Left ventricle myocardium inferior (tissue), 1 donor: Measurements from ENCODE around the gene PTPRN2. TPM values are rescaled to one million over a fixed set of nuclear protein-coding genes. Genes with fewer than 3 reads are reported as not detected.
"Not testable (repeated sequence)": the region's sequence is repeated elsewhere in the genome, so short reads cannot be mapped to it uniquely, and the experiment has no call there.

Experiments used
- DNase-seq: peaks from one replicate; pipeline ENCODE4 v3.0.0-alpha.2; 2020
- H3K27ac ChIP-seq: fragments of 200-600 bp; replicated peaks from 2 replicates; pipeline ENCODE4 v1.8.0; 2021
- H3K27me3 ChIP-seq: fragments of 200-600 bp; 2 replicates; pipeline ENCODE4 v1.8.0; 2021; ENCODE audit warnings: low read depth
- H3K36me3 ChIP-seq: fragments of 200-600 bp; 2 replicates; pipeline ENCODE4 v1.8.0; 2021
- H3K4me1 ChIP-seq: fragments of 200-600 bp; 2 replicates; pipeline ENCODE4 v1.8.0; 2021
- H3K4me3 ChIP-seq: fragments of 200-600 bp; 2 replicates; pipeline ENCODE4 v1.8.0; 2021; ENCODE audit warnings: mild to moderate bottlenecking, moderate library complexity
- H3K9me3 ChIP-seq: fragments of 200-600 bp; replicated peaks from 2 replicates; pipeline ENCODE4 v1.8.0; 2021
- CTCF ChIP-seq: fragments of 200-600 bp; IDR thresholded peaks from 2 replicates; pipeline ENCODE4 v1.8.0; 2021; ENCODE audit warnings: antibody characterized with exemption, mild to moderate bottlenecking, borderline replicate concordance
- intact Hi-C: fragments of 100-400 bp; cut with micrococcal nuclease; formaldehyde crosslinking; loops from one replicate; pipeline ENCODE4 v1.11.0; 2022
- total RNA-seq: library from RNA; stranded (reverse); fragmentation: NEBNext Ultra II Directional; extraction: Animal tissue kit (Norgen Biotek cat#: 25700); gene quantifications from one replicate; pipeline ENCODE4 v1.2.1, GENCODE V29; 2021
- donor health status: DM: no; HTN: yes; CAD: no; lungs with severe emphysema.

The PTPRN2 gene
- total RNA-seq, 1 donor from 2014 or later: 1.3 TPM

- H3K27ac ChIP-seq, intact Hi-C loops, H3K36me3 ChIP-seq, H3K4me3 ChIP-seq, H3K4me1 ChIP-seq, H3K9me3 ChIP-seq, DNase-seq: not testable (repeated sequence)
- peaks cover 69% of the 10 kb centered on the region for H3K27me3 ChIP-seq
These were observed 65.8 kb downstream of the PTPRN2 start for GRCh38 chr7:158521795-158522194.

- Histone ChIP-seq H3K4me3 (no peak overlapping the region), H3K4me1 (no peaks in the 10 kb centered on the region), H3K27me3 (peaks cover 68% of the 10 kb centered on the region), H3K36me3 (no peaks in the 10 kb centered on the region), H3K27ac (no peak overlapping the region), H3K9me3 (no peaks in the 10 kb centered on the region)
- no peak for DNase-seq
- TF ChIP-seq CTCF: no peak
- intact Hi-C loops: no loop called here
These were observed 66.8 kb downstream of the PTPRN2 start for GRCh38 chr7:158520825-158521224.

- no peaks in the 10 kb centered on the region for H3K36me3 ChIP-seq
- no peak overlapping the region for H3K27ac ChIP-seq
- no peak for DNase-seq
- TF ChIP-seq CTCF: no peak
- H3K9me3 ChIP-seq: no peaks in the 10 kb centered on the region
- no peak overlapping the region for H3K4me3 ChIP-seq
- H3K27me3 ChIP-seq: peaks cover 66% of the 10 kb centered on the region
- intact Hi-C loops: no loop called here
- no peaks in the 10 kb centered on the region for H3K4me1 ChIP-seq
These were observed 67.9 kb downstream of the PTPRN2 start for GRCh38 chr7:158519633-158520174.

- Histone ChIP-seq H3K36me3 (no peaks in the 10 kb centered on the region), H3K27me3 (peaks cover 68% of the 10 kb centered on the region), H3K4me3 (no peak overlapping the region), H3K9me3 (no peaks in the 10 kb centered on the region), H3K4me1 (no peaks in the 10 kb centered on the region), H3K27ac (no peak overlapping the region)
- no peak for TF ChIP-seq CTCF
- intact Hi-C loops: no loop called here
- DNase-seq: no peak
These were observed 68.5 kb downstream of the PTPRN2 start for GRCh38 chr7:158518980-158519632.

- TF ChIP-seq CTCF: no peak
- Histone ChIP-seq H3K9me3 (peaks cover 7% of the 10 kb centered on the region), H3K27me3 (peaks cover 72% of the 10 kb centered on the region), H3K27ac (no peak overlapping the region), H3K36me3 (no peaks in the 10 kb centered on the region), H3K4me1 (no peaks in the 10 kb centered on the region), H3K4me3 (no peak overlapping the region)
- intact Hi-C loops: no loop called here
- no peak for DNase-seq
These were observed 70.1 kb downstream of the PTPRN2 start for GRCh38 chr7:158517571-158517970.

- no peaks in the 10 kb centered on the region for H3K36me3 ChIP-seq
- no peak overlapping the region for H3K27ac ChIP-seq
- intact Hi-C loops: no loop called here
- peaks cover 12% of the 10 kb centered on the region for H3K9me3 ChIP-seq
- H3K4me3 ChIP-seq: no peak overlapping the region
- no peaks in the 10 kb centered on the region for H3K4me1 ChIP-seq
- H3K27me3 ChIP-seq: peaks cover 77% of the 10 kb centered on the region
- no peak for TF ChIP-seq CTCF
- no peak for DNase-seq
These were observed 70.6 kb downstream of the PTPRN2 start for GRCh38 chr7:158517072-158517471.
